Measurements from ENCODE around the gene NCK2.

- TF ChIP-seq, protein P1, sequence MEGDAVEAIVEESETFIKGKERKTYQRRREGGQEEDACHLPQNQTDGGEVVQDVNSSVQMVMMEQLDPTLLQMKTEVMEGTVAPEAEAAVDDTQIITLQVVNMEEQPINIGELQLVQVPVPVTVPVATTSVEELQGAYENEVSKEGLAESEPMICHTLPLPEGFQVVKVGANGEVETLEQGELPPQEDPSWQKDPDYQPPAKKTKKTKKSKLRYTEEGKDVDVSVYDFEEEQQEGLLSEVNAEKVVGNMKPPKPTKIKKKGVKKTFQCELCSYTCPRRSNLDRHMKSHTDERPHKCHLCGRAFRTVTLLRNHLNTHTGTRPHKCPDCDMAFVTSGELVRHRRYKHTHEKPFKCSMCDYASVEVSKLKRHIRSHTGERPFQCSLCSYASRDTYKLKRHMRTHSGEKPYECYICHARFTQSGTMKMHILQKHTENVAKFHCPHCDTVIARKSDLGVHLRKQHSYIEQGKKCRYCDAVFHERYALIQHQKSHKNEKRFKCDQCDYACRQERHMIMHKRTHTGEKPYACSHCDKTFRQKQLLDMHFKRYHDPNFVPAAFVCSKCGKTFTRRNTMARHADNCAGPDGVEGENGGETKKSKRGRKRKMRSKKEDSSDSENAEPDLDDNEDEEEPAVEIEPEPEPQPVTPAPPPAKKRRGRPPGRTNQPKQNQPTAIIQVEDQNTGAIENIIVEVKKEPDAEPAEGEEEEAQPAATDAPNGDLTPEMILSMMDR (IDR thresholded peaks at IDR 0.05; ENCODE audit: low read length) = no peak
- no peak for TF ChIP-seq EZH2phosphoT487 (IDR thresholded peaks at IDR 0.05; ENCODE audit: low read length)
- no peak for TF ChIP-seq EZH2 (optimal IDR thresholded peaks at IDR 0.05; ENCODE audit: low read depth, low read length)
Observed at GRCh38 chr2:105870858-105871257, 126.1 kb downstream of the NCK2 start.

Measured in MM.1S (cell line).